Measurements from ENCODE around the gene LGI4. TPM values are rescaled to one million over a fixed set of nuclear protein-coding genes. Genes with fewer than 3 reads are reported as not detected.
"Not testable (repeated sequence)": the region's sequence is repeated elsewhere in the genome, so short reads cannot be mapped to it uniquely, and the experiment has no call there.

The LGI4 gene
- total RNA-seq, 1 donor from 2014 or later, result 0.10 TPM

GRCh38 chr19:35130761-35131720 is 3.8 kb downstream of the LGI4 start:
- H3K27me3 Mint-ChIP-seq (ENCODE audit: unreplicated experiment), result peaks cover 13% of the 10 kb centered on the region
- TF ChIP-seq CTCF (IDR thresholded peaks at IDR 0.05; ENCODE audit: unreplicated experiment), result no peak

GRCh38 chr19:35129724-35130274 is 5.1 kb downstream of the LGI4 start:
- not testable (repeated sequence) for H3K4me3 Mint-ChIP-seq (ENCODE audit: unreplicated experiment); H3K4me1 Mint-ChIP-seq (ENCODE audit: unreplicated experiment); DNase-seq (ENCODE audit: low spot score); H3K36me3 Mint-ChIP-seq (ENCODE audit: low read depth, unreplicated experiment); H3K9me3 Mint-ChIP-seq (ENCODE audit: unreplicated experiment)
- Mint-ChIP-seq H3K27ac (ENCODE audit: unreplicated experiment) (peak overlapping the region; percentile 13), H3K27me3 (ENCODE audit: unreplicated experiment) (peaks cover 13% of the 10 kb centered on the region)

More at GRCh38 chr19:35130761-35131720, 3.8 kb downstream of the LGI4 start:
- Mint-ChIP-seq H3K9me3 (ENCODE audit: unreplicated experiment) (no peaks in the 10 kb centered on the region), H3K27ac (ENCODE audit: unreplicated experiment) (no peak overlapping the region), H3K4me1 (ENCODE audit: unreplicated experiment) (peaks cover 3% of the 10 kb centered on the region), H3K36me3 (ENCODE audit: low read depth, unreplicated experiment) (peaks cover 9% of the 10 kb centered on the region), H3K4me3 (ENCODE audit: unreplicated experiment) (no peak overlapping the region)
- DNase-seq (ENCODE audit: low spot score), result no peak

- no peak for TF ChIP-seq CTCF (IDR thresholded peaks at IDR 0.05; ENCODE audit: unreplicated experiment)
- H3K27ac Mint-ChIP-seq (ENCODE audit: unreplicated experiment), result no peak overlapping the region
Measured at GRCh38 chr19:35128398-35129057, 6.3 kb downstream of the LGI4 start.

GRCh38 chr19:35127871-35128270 is 7.0 kb downstream of the LGI4 start:
- H3K4me1 Mint-ChIP-seq (ENCODE audit: unreplicated experiment), result peaks cover 9% of the 10 kb centered on the region
- TF ChIP-seq CTCF (IDR thresholded peaks at IDR 0.05; ENCODE audit: unreplicated experiment), result no peak
- no peak overlapping the region for H3K4me3 Mint-ChIP-seq (ENCODE audit: unreplicated experiment)
- no peak for DNase-seq (ENCODE audit: low spot score)
- H3K9me3 Mint-ChIP-seq (ENCODE audit: unreplicated experiment), result no peaks in the 10 kb centered on the region
- H3K27ac Mint-ChIP-seq (ENCODE audit: unreplicated experiment), result no peak overlapping the region
- peaks cover 13% of the 10 kb centered on the region for H3K27me3 Mint-ChIP-seq (ENCODE audit: unreplicated experiment)
- H3K36me3 Mint-ChIP-seq (ENCODE audit: low read depth, unreplicated experiment), result peaks cover 5% of the 10 kb centered on the region

More at GRCh38 chr19:35128398-35129057, 6.3 kb downstream of the LGI4 start:
- H3K4me1 Mint-ChIP-seq (ENCODE audit: unreplicated experiment), result peaks cover 9% of the 10 kb centered on the region
- H3K36me3 Mint-ChIP-seq (ENCODE audit: low read depth, unreplicated experiment), result peaks cover 5% of the 10 kb centered on the region
- no peak overlapping the region for H3K4me3 Mint-ChIP-seq (ENCODE audit: unreplicated experiment)
- DNase-seq (ENCODE audit: low spot score), result no peak
- H3K27me3 Mint-ChIP-seq (ENCODE audit: unreplicated experiment), result peaks cover 13% of the 10 kb centered on the region
- no peaks in the 10 kb centered on the region for H3K9me3 Mint-ChIP-seq (ENCODE audit: unreplicated experiment)

- Mint-ChIP-seq H3K9me3 (ENCODE audit: unreplicated experiment) (no peaks in the 10 kb centered on the region), H3K36me3 (ENCODE audit: low read depth, unreplicated experiment) (no peaks in the 10 kb centered on the region), H3K27me3 (ENCODE audit: unreplicated experiment) (peaks cover 10% of the 10 kb centered on the region), H3K4me3 (ENCODE audit: unreplicated experiment) (no peak overlapping the region), H3K27ac (ENCODE audit: unreplicated experiment) (no peak overlapping the region), H3K4me1 (ENCODE audit: unreplicated experiment) (peaks cover 9% of the 10 kb centered on the region)
- no peak for TF ChIP-seq CTCF (IDR thresholded peaks at IDR 0.05; ENCODE audit: unreplicated experiment)
- DNase-seq (ENCODE audit: low spot score), result no peak
Measured at GRCh38 chr19:35126624-35126959, 8.3 kb downstream of the LGI4 start.
